Measurements from ENCODE around the gene CD200.

- no peak for TF ChIP-seq ESRRA (IDR thresholded peaks at IDR 0.05; ENCODE audit: borderline replicate concordance, low read length)
- no peak for TF ChIP-seq CTCF (IDR thresholded peaks at IDR 0.05)
- no peak for TF ChIP-seq CHD4 (IDR thresholded peaks at IDR 0.05; ENCODE audit: borderline replicate concordance)
- TF ChIP-seq RAD21 (conservative IDR thresholded peaks at IDR 0.05 in 1 of 2, IDR thresholded peaks at IDR 0.05 in 1 of 2), result no peak
Measured at GRCh38 chr3:112365636-112366035, 32.7 kb downstream of the CD200 start.

Data from A549 (cell line).